LNCaP clone FGC (cell line): ENCODE measurements around the gene ZNFX1.

ENCODE experiments used
- DNase-seq: peaks from one replicate; pipeline ENCODE4 v3.0.0-alpha.2; 2011; ENCODE audit warnings: low read depth
- H3K4me3 ChIP-seq: 2 replicates; pipeline ENCODE4 v1.5.1; 2011; ENCODE audit warnings: mild to moderate bottlenecking, low read depth, low read length, control low read depth
- TF ChIP-seq, protein P1 (sequence below): IDR thresholded peaks from 2 replicates; pipeline ENCODE4 v1.5.1; 2012; ENCODE audit warnings: mild to moderate bottlenecking; ENCODE audit not compliant: control insufficient read depth, insufficient read depth; ENCODE audit errors: extremely low read depth

The ZNFX1 gene

DNA sequence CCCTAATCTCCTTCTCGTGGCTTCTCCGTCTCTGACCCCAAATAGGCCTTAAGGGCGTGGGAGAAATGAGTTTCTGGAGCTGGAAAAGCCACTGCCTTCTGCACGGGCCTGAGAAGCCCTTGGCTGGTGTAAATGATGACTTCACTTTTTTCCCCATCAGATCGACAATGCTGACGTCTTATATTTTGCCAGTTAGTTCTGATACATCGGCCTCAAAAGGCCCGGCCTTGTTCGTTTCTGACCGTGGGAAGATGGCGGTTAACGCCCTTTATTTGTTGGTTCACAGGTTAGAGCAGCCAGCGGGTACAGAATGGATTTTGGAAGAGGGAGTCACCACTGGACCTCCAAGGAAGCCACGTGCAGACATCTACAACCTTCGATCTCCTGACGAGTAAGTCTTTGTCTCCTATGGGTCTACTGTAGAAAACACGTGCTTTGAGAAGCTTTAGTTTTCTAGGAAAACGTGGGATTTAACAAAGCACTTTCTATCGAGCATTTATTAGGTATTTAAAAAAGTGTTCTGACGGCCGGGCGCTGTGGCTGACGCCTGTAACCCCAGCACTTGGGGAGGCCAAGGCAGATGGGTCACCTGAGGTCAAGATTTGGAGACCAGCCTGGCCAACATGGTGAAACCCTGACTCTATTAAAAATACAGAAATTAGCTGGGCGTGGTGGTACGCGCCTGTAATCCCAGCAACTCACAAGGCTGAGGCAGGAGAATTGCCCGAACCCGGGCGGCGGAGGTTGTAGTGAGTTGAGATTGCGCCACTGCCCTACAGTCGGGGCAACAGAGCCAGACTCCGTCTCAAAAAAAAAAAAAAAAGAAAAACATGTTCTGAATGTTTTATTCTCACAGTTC, 1.2 kb upstream of the ZNFX1 start:
- no peak for DNase-seq
- peak overlapping the region; percentile 99 for H3K4me3 ChIP-seq
- TF ChIP-seq, protein P1, sequence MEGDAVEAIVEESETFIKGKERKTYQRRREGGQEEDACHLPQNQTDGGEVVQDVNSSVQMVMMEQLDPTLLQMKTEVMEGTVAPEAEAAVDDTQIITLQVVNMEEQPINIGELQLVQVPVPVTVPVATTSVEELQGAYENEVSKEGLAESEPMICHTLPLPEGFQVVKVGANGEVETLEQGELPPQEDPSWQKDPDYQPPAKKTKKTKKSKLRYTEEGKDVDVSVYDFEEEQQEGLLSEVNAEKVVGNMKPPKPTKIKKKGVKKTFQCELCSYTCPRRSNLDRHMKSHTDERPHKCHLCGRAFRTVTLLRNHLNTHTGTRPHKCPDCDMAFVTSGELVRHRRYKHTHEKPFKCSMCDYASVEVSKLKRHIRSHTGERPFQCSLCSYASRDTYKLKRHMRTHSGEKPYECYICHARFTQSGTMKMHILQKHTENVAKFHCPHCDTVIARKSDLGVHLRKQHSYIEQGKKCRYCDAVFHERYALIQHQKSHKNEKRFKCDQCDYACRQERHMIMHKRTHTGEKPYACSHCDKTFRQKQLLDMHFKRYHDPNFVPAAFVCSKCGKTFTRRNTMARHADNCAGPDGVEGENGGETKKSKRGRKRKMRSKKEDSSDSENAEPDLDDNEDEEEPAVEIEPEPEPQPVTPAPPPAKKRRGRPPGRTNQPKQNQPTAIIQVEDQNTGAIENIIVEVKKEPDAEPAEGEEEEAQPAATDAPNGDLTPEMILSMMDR, result no peak

DNA sequence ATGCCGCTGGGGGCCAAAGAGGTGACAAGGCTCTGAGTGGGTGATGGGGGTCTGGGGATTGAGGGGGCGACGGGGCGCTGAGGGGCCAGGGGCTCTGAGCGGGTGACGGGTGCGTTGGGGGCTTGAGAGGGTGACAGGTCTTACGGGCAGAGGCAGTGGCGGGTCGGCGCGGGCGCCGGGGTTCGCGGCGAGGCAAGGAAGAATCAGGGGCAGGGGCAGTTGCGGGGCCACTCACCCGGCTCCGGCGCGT, 146 bp downstream of the ZNFX1 start:
- H3K4me3 ChIP-seq, result peak overlapping the region; percentile 99
- DNase-seq, result no peak
- TF ChIP-seq, protein P1, result no peak

GRCh38 chr20:49276961-49277785, 684 bp downstream of the ZNFX1 start:
- TF ChIP-seq, protein P1, result no peak
- H3K4me3 ChIP-seq, result peak overlapping the region; percentile 99
- no peak for DNase-seq

- TF ChIP-seq, protein P1, result no peak
- H3K4me3 ChIP-seq, result peak overlapping the region; percentile 99
- DNase-seq, result no peak
Measured at GRCh38 chr20:49276161-49276960, 1.5 kb downstream of the ZNFX1 start.

DNA sequence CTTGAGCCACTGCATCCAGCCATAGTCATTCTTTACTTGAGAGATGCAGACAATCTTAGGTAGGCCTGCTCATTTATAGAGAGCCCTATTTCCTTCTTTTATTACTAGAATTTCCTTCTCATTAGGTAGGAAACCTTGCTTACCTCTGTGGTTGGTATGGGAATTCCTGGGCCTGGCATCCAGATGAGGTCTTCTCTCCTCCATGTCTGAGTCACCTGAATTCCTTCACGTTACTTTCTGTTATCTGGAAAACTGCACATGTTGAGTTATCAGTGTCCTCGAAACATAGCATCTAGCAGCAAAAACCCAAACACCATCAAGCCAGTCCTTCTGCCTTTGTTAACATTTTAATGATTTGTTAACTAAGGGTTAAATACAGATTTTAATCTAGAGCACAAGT, 2.2 kb downstream of the ZNFX1 start:
- TF ChIP-seq, protein P1, result no peak
- DNase-seq, result no peak
- peak overlapping the region; percentile 99; the same call in 1 of the 2 replicates for H3K4me3 ChIP-seq

GRCh38 chr20:49275216-49275615, 2.6 kb downstream of the ZNFX1 start:
- no peak overlapping the region for H3K4me3 ChIP-seq
- TF ChIP-seq, protein P1, result no peak
- DNase-seq, result no peak
